Lung (tissue), 12 donors: ENCODE measurements around the gene SUN3. TPM values are rescaled to one million over a fixed set of nuclear protein-coding genes. Genes with fewer than 3 reads are reported as not detected.

Experiments used
- ATAC-seq: fragments of 200-7000 bp; cut with Tn5 transposase; one replicate; pipeline ENCODE4 v1.9.1; 2020; ENCODE audit warnings: moderate number of reproducible peaks; ENCODE audit not compliant: insufficient read depth, low FRiP score
- DNase-seq, 3 donors: peaks; one replicate each; pipeline ENCODE4 v3.0.0-alpha.2; 2013 to 2017
- H3K27ac ChIP-seq, 2 donors: one replicate each; pipeline ENCODE4 v1.5.1; 2013; ENCODE audit warnings: mild to moderate bottlenecking in 2 of 2, moderate library complexity in 2 of 2, control low read depth in 1 of 2, inconsistent platforms in 1 of 2, low read depth in 1 of 2, low read length in 1 of 2
- H3K27me3 ChIP-seq, 3 donors: one replicate each; pipeline ENCODE4 v1.5.1; 2013; ENCODE audit warnings: low read length in 2 of 3; ENCODE audit not compliant: control insufficient read depth in 3 of 3, insufficient read depth in 3 of 3
- H3K36me3 ChIP-seq, 4 donors: one replicate each; pipeline ENCODE4 v1.5.1; 2013; ENCODE audit warnings: low read length in 4 of 4, mild to moderate bottlenecking in 1 of 4, moderate library complexity in 1 of 4; ENCODE audit not compliant: control insufficient read depth in 4 of 4, insufficient read depth in 4 of 4
- H3K4me1 ChIP-seq, 5 donors: one replicate each; pipeline ENCODE4 v1.5.1; 2013; ENCODE audit warnings: low read length in 5 of 5, mild to moderate bottlenecking in 2 of 5, moderate library complexity in 1 of 5; ENCODE audit not compliant: control insufficient read depth in 5 of 5, insufficient read depth in 5 of 5
- H3K4me3 ChIP-seq: one replicate; pipeline ENCODE4 v1.5.1; 2013; ENCODE audit warnings: mild to moderate bottlenecking, control low read depth, moderate library complexity
- H3K9ac ChIP-seq, 2 donors: one replicate each; pipeline ENCODE4 v1.5.1; 2013; ENCODE audit warnings: low read length in 2 of 2, control low read depth in 1 of 2; ENCODE audit not compliant: insufficient read depth in 1 of 2
- H3K9me3 ChIP-seq, 4 donors: one replicate each; pipeline ENCODE4 v1.5.1; 2013; ENCODE audit warnings: low read length in 3 of 4, mild to moderate bottlenecking in 1 of 4, moderate library complexity in 1 of 4; ENCODE audit not compliant: control insufficient read depth in 4 of 4, insufficient read depth in 3 of 4
- CTCF ChIP-seq: IDR thresholded peaks from 2 replicates; pipeline ENCODE4 v1.5.1; 2012; ENCODE audit warnings: mild to moderate bottlenecking; ENCODE audit errors: control extremely low read depth, extremely low read depth
- WGBS, 2 donors: extraction: QIAGEN DNeasy Blood & Tissue Kit; methylation state at CpG; one replicate each; pipeline ENCODE4 v1.1.7; 2013; 5-methylcytosine and 5-hydroxymethylcytosine counted together
- polyA plus RNA-seq, 2 donors: library from polyadenylated mRNA; stranded (reverse); fragments of 200-250 nt; gene quantifications; one replicate each; pipeline ENCODE4 v1.2.1, GENCODE V29; 2013
- total RNA-seq, 2 donors: library from RNA; depleted of rRNA in 1 of 2; stranded (reverse); fragments of >200 nt in 1 of 2; gene quantifications; one replicate each; pipeline ENCODE4 v1.2.1, GENCODE V29; 2014 to 2021
- donor health status: control.
- donor health status: control.
- donor health status: Bipolar disorder and iron deficiency.
- donor health status: healthy.
- donor health status: DM: yes; HTN: yes; CAD: no.

SUN3 gene
- total and polyA plus RNA-seq, 4 donors, result 0.18 to 0.53 TPM; not detected in 2

- Histone ChIP-seq H3K36me3 (no peaks in the 10 kb centered on the region), H3K4me3 (no peak overlapping the region), H3K27me3 (no peaks in the 10 kb centered on the region), H3K4me1 (peaks cover 0 to 19% (median 6%) of the 10 kb centered on the region in 5 donors), H3K27ac (no peak overlapping the region), H3K9ac (no peak overlapping the region), H3K9me3 (no peaks in the 10 kb centered on the region)
- no peak for ATAC-seq
- TF ChIP-seq CTCF, result no peak
- DNase-seq, result peak; percentile 55 to 91 (median 88)
- WGBS, 2 donors, result 80 to 90% methylated on average over 3 of the region's 3 CpGs
Measured at GRCh38 chr7:48011951-48012350, 17.0 kb downstream of the SUN3 start.

- Histone ChIP-seq H3K9ac (no peak overlapping the region), H3K27ac (no peak overlapping the region), H3K4me3 (no peak overlapping the region), H3K36me3 (no peaks in the 10 kb centered on the region), H3K4me1 (peaks cover 0 to 24% (median 6%) of the 10 kb centered on the region in 5 donors), H3K9me3 (no peaks in the 10 kb centered on the region), H3K27me3 (no peaks in the 10 kb centered on the region)
- DNase-seq (no peak), ATAC-seq (no peak)
- no peak for TF ChIP-seq CTCF
- 64 to 76% methylated on average over 2 of the region's 2 CpGs for WGBS, 2 donors
Measured at GRCh38 chr7:48011323-48011722, 17.6 kb downstream of the SUN3 start.

GRCh38 chr7:48009954-48010353, 19.0 kb downstream of the SUN3 start:
- Histone ChIP-seq H3K9ac (no peak overlapping the region), H3K27ac (no peak overlapping the region), H3K9me3 (no peaks in the 10 kb centered on the region), H3K4me3 (no peak overlapping the region), H3K36me3 (no peaks in the 10 kb centered on the region), H3K27me3 (no peaks in the 10 kb centered on the region), H3K4me1 (peaks cover 0 to 24% (median 6%) of the 10 kb centered on the region in 5 donors)
- DNase-seq, result no peak
- ATAC-seq, result no peak
- 94 to 99% methylated on average over 4 of the region's 4 CpGs for WGBS, 2 donors
- no peak for TF ChIP-seq CTCF

GRCh38 chr7:48009257-48009656, 19.6 kb downstream of the SUN3 start:
- no peaks in the 10 kb centered on the region for H3K9me3 ChIP-seq
- no peak overlapping the region for H3K9ac ChIP-seq
- no peaks in the 10 kb centered on the region for H3K36me3 ChIP-seq
- no peak overlapping the region for H3K4me3 ChIP-seq
- ATAC-seq (no peak), DNase-seq (no peak)
- H3K27ac ChIP-seq, result no peak overlapping the region
- no peaks in the 10 kb centered on the region for H3K27me3 ChIP-seq
- peaks cover 0 to 27% (median 6%) of the 10 kb centered on the region in 5 donors for H3K4me1 ChIP-seq
- WGBS, 2 donors, result 84 to 85% methylated on average over 4 of the region's 4 CpGs
- no peak for TF ChIP-seq CTCF
